Measurements from ENCODE around the gene ACP7.
"Not testable (repeated sequence)": the region's sequence is repeated elsewhere in the genome, so short reads cannot be mapped to it uniquely, and the experiment has no call there.

Gene ACP7

GRCh38 chr19:39078436-39079200 is 5.5 kb upstream of the ACP7 start:
- DNase-seq: no peak

DNA sequence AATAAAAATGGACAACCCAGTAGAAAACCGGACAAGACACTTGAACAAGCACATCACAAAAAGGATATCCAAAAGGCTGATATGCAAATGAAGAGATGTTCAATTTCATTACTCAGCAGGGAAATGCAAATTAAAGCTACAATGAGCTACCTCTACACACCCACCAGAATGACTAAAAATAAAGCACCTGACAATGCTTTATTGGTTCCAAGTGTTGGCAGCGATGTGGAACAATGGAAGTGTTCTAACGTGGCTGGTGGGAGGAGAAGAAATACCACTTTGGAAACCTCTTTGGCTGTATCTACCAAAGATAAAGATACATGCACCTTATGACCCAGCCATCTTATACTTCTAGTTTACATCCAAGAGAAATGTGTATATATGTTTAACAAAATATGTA is 3.7 kb upstream of the ACP7 start:
- no peak for DNase-seq

DNA sequence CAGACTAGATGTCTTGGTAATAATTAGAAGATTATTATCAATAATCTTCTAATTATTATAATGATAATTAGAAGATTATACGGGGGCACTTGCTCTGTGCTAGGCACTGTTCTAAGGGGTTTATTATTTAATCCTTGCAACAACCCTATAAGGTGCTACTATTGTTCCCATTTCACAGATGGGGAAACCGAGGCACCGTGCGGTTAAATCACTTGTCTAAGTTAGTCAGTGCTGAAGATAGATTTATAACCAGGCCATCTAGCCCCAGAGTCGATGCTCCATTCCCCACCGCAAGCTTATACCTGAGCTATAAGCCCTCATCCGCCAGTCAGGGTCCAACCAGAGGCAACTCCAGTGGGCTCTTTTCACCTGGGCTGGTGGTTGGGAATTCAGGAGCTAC is 2.0 kb upstream of the ACP7 start:
- DNase-seq: no peak

DNA sequence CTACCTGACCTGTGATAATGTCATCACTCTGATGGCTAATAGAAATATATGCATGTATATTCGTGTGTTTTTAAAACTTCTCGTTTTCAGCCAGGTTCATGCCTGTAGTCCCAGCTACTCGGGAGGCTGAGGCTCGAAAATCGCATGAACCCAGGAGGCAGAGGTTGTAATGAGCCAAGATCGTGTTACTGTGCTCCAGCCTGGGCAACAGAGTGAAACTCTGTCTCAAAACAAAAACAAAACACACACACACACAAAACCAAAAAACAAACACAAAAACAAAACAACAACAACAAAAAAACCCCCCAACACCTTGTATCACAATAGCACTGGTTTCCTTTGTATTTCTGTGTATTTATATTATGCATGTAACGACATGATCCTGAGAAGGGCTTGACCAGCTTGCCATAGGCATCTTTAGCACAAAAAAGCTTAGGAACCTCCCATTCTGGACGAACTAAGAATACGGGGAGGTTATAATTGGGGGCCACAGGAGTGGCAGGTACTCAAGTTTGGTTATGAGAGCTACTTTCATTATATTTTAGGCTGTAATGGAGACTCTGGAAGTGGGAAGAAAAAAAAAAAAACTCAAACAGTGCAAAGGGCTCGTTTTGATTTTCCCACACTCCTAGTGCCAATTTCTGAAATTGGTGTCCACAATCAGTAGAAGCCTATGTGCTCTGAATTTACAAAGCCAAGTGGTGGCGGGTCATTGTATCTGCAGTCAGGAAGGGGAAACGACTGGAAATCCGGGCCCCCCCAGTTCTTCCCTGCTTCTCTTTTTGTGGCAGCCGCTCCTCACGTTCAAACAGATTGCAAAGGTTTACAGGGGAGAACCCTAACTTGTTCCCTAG is 1.2 kb upstream of the ACP7 start:
- DNase-seq: no peak

- DNase-seq: no peak
These were observed 577 bp upstream of the ACP7 start for GRCh38 chr19:39083599-39083982.

- no peak for DNase-seq
These were observed 538 bp downstream of the ACP7 start for GRCh38 chr19:39084732-39085080.

DNA sequence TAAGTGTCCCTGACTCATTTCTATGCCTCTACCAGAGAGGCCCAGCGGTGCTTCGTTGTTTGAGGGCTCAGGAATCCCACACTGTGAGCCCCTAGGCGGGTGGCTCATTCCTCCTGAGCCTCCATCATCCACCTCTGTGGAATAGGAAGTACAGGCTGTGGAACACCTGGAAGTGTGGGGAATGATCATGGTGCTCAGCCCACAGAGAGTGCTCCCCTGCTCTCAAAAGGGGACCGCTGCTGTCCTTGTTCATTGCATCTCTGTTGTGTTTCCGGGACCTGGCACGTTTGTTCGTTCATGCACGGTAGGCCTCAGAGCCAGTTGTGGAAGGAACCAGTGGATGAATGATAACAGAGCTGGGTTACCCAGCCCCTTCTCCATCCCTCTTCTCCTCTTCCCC is 1.2 kb downstream of the ACP7 start:
- no peak for DNase-seq

- DNase-seq: no peak
These were observed 2.2 kb downstream of the ACP7 start for GRCh38 chr19:39086386-39086785.

DNA sequence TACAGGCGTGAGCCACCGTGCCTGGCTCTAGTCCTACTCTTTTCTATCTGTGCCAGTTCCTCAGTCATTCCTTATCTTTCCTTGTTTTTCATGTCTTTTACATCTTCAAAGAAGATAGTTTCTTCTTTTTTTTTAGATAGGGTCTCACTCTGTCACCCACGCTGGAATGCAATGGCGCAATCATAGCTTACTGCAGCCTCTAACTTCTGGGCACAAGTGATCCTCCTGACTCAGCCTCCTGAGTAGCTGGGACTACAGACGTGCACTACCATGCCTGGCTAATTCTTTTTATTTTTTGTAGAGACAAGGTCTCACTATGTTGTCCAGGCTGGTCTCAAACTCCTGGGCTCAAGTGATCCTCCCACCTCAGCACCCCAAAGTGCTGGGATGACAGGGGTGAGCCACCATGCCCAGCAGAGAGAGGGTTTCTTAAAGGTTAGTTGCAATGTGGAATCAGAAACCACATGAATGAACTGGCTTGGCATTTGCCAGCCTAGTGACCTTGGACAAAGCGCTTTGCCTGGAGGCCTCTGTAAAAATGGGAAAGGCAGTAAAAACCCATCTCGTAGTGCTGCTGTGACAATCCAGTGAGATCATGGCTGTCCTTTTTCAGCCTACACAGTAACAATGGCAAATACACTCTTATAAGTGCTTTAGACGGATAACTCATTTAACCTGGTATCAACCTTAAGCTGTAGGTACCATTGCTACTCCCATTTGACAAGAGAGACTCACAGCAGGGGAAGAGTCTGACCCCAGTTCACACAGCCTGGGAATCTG is 3.9 kb downstream of the ACP7 start:
- DNase-seq: no peak

DNA sequence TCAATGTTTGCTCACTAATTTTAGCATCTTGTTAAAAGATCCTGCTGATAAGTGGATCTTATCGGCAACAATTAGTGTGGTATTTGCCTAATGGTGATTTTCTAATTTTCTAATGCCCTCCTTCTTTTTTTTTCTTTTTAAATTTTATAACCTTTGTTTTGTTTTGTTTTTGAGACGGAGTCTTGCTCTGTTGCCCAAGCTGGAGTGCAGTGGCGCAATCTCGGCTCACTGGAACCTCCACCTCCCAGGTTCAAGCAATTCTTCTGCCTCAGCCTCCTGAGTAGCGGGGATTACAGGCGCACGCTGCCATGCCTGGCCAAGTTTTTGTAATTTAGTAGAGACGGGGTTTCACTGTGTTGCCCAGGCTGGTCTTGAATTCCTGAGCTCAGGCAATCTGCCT is 5.8 kb downstream of the ACP7 start:
- DNase-seq: not testable (repeated sequence)

- no peak for DNase-seq
These were observed 6.7 kb downstream of the ACP7 start for GRCh38 chr19:39090881-39091280.

- DNase-seq: not testable (repeated sequence)
These were observed 11.8 kb downstream of the ACP7 start for GRCh38 chr19:39095799-39096540.

DNA sequence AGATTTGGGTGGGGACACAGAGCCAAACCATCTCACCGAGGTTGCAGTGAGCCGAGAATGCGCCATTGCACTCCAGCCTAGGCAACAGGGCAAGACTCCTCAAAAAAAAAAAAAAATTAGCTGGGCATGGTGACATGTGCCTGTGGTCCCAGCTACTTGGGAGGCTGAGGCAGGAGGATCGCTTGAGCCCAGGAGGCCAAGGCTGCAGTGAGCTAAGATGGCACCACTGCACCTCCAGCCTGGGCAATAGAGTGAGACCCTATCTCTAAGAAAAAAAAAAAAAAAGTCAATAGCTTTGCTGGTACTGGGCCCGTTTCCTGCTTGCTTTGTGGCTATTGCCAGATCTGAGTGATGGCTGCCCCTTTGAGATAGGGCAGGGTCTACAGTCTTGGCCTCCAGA is 13.1 kb downstream of the ACP7 start:
- no peak for DNase-seq

GRCh38 chr19:39097721-39098120 is 13.6 kb downstream of the ACP7 start:
- no peak for DNase-seq

DNA sequence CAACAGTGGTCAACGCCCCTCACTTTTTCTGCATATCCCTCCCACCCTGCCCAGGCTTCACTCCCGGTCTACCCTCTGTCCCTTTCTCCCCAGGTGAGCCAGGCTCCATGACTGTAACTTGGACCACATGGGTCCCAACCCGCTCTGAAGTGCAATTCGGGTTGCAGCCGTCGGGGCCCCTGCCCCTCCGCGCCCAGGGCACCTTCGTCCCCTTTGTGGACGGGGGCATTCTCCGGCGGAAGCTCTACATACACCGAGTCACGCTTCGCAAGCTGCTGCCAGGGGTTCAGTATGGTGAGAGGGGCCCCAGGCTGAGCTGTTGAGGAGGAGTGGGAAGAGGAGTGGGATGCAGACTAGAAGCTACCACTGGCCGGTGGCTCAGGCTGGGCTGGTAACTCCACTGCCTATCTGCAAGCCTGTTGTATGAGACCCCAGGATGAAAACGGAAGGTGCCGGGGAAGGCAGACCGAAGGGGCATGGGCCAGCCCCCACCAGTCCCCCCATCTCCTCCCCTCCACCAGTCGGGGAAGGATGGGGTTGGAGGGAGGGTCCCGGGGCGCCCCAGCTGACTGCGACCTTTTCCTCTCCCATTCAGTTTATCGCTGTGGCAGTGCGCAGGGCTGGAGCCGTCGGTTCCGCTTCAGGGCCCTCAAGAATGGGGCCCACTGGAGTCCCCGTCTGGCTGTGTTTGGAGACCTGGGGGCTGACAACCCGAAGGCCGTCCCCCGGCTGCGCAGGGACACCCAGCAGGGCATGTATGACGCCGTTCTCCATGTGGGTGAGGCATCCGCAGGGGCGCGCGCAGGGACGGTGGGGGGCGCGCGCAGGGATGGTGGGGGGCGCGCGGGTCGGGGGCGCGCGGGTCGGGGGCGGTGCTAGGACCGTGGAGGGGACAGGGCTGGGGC is 14.4 kb downstream of the ACP7 start:
- no peak for DNase-seq

- no peak for DNase-seq
These were observed 15.2 kb downstream of the ACP7 start for GRCh38 chr19:39099341-39099740.

- DNase-seq: no peak
These were observed 16.5 kb downstream of the ACP7 start for GRCh38 chr19:39100500-39101166.

DNA sequence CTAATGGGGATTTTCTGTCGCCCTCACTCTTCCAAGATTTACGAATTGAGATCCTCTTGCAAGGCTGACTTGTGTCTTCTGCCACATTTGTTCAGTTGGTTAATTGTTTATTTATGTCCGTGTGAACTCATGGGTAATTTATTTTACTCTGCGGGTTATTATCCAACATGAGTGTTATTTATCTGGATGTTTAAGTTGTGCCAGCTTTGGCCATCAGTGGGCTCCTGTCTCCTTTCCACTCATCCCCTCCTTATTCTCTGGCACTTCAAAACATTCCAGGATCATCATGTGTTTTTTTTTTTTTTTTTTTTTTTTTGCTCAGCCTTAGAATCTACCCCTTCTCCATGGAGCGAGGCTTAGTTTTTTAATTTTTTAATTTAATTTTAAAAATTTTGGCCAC is 19.0 kb downstream of the ACP7 start:
- DNase-seq: no peak

DNA sequence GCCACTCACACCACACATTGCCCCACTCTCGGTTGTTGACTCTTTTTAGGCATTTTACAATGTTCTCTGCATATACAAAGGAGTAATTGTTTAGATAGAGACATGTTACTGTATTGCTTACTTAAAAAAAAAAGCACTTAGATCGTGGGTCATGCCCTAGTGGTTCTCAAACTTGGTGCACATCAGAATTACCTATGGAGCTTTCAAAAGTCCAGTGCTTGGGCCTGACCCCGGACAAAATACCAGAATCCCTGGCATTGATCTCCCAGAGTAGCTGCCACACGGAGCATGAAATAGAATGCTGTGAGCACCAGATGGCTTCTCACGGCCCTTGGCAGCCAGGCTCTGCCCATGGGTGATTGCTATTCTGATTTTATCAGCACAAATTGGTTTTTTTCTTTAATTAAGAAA is 20.0 kb downstream of the ACP7 start:
- DNase-seq: no peak

- DNase-seq: no peak
These were observed 22.0 kb downstream of the ACP7 start for GRCh38 chr19:39106194-39106593.

DNA sequence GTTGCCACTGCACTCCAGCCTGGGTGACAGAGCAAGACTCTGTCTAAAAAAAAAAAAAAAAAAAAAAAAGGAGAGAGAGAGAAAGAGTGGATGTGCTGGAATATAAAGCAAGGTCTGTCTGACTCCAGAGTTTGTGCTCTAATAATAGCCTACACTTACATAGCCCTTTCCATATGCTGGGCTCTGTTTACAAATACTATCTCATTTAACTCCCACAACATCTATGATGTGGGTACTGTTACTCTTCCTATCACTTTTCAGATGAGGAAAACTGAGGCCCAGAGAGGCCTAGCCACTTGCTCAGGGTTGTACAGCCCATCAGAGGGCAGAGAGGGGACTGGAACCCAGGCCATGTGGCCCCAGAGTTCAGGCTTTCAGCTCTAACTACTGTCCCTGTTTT is 25.5 kb downstream of the ACP7 start:
- DNase-seq: no peak

Data from effector CD4-positive, alpha-beta T cell (primary cell).